ENCODE results near the gene E2F8. TPM values are rescaled to one million over a fixed set of nuclear protein-coding genes. Genes with fewer than 3 reads are reported as not detected.

E2F8 gene
- total RNA-seq, 1 donor from 2014 or later = 0.34 TPM

DNA sequence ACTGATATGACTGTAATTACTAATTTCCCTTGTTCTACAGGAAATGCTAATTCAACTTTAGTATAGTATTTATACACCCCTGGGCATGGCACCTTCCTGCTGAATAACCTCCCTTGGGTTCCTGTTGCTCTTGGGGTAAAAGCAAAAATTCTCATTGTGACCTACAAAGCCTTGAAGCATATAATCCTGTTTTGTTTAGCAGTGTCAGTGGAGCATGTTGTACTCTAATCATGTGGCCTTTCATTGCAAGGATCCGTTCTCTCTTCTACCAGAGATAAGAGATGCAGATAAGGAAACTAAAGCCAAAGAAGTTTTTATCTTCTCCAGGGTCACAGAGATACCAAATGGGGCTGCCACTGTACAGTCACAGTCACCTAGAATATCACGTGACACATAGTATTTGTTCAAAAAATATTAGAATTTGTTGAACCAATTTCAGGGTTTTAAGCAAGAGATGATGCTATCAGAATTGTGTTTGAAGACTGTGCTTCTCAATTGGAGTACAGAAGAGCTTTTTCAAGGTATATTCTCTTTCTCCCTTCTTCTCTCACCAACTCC, 64.0 kb downstream of the E2F8 start:
- TF ChIP-seq, protein P1, sequence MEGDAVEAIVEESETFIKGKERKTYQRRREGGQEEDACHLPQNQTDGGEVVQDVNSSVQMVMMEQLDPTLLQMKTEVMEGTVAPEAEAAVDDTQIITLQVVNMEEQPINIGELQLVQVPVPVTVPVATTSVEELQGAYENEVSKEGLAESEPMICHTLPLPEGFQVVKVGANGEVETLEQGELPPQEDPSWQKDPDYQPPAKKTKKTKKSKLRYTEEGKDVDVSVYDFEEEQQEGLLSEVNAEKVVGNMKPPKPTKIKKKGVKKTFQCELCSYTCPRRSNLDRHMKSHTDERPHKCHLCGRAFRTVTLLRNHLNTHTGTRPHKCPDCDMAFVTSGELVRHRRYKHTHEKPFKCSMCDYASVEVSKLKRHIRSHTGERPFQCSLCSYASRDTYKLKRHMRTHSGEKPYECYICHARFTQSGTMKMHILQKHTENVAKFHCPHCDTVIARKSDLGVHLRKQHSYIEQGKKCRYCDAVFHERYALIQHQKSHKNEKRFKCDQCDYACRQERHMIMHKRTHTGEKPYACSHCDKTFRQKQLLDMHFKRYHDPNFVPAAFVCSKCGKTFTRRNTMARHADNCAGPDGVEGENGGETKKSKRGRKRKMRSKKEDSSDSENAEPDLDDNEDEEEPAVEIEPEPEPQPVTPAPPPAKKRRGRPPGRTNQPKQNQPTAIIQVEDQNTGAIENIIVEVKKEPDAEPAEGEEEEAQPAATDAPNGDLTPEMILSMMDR (IDR thresholded peaks at IDR 0.05; ENCODE audit: partially characterized antibody, unreplicated experiment) = no peak
- DNase-seq = no peak
- no peaks in the 10 kb centered on the region for H3K36me3 Mint-ChIP-seq (ENCODE audit: unreplicated experiment)
- H3K4me1 Mint-ChIP-seq (ENCODE audit: low read depth, unreplicated experiment) = peaks cover 10% of the 10 kb centered on the region
- no peaks in the 10 kb centered on the region for H3K27me3 Mint-ChIP-seq (ENCODE audit: unreplicated experiment)
- no peaks in the 10 kb centered on the region for H3K9me3 Mint-ChIP-seq (ENCODE audit: unreplicated experiment)
- no peak overlapping the region for H3K27ac Mint-ChIP-seq (ENCODE audit: unreplicated experiment)
- no peak overlapping the region for H3K4me3 Mint-ChIP-seq (ENCODE audit: unreplicated experiment)

Other genes with a start within 250 kb of the E2F8 start
- gene MRGPRX2, start 180.2 kb downstream of the E2F8 start, total RNA-seq (ENCODE audit: unreplicated experiment) = not detected
- gene ZDHHC13, start 123.8 kb downstream of the E2F8 start, total RNA-seq (ENCODE audit: unreplicated experiment) = 21.9 TPM
- not detected for gene CSRP3, start 39.0 kb downstream of the E2F8 start, total RNA-seq (ENCODE audit: unreplicated experiment)

All from glutamatergic neuron (in vitro differentiated cells).